Activated CD8-positive, alpha-beta memory T cell treated with anti-CD3 and anti-CD28 coated beads, Interleukin-2, amount 50 U/mL, for 1 hour (primary cell): ENCODE data around the gene IVNS1ABP.
"Not testable (repeated sequence)": the region's sequence is repeated elsewhere in the genome, so short reads cannot be mapped to it uniquely, and the experiment has no call there.

Experiments used
- DNase-seq: peaks from one replicate; pipeline ENCODE4 v3.0.0-alpha.2; 2020; ENCODE audit errors: extremely low read depth

Gene IVNS1ABP

DNA sequence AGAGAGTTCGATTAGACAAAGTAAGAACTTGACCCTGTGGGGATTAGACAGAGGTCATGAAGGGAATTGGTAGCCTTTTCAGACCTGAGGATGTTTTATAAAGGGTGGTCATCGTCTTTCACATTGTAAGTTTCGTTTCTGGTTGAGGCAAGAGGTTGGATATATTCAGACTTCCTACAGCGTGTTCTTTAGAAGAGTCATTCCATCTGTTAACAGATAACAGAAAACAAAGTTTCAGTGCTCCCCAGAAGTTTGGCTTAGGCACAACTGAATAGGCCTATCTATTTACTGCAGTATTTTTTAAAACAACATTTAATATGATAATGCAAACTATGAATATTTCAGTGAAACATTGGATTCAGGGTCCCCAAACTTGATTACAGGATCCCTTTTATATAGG is 17.1 kb upstream of the IVNS1ABP start:
- no peak for DNase-seq

DNA sequence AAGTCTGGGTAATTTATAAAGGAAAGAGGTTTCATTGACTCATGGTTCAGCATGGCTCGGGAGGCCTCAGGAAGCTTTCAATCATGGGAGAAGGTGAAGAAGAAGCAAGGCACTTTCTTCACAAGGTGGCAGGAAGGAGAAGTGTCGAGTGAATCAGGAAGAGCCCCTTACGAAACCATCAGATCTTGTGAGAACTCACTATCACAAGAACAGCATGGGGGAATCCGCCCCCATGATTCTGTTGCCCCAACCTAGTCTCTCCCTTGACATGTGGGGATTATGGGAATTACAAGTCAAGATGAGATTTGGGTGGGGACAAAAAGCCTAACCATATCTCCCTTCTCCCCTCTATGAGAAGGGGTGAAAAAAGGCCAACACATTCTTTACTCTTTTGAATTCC is 11.2 kb upstream of the IVNS1ABP start:
- no peak for DNase-seq

DNA sequence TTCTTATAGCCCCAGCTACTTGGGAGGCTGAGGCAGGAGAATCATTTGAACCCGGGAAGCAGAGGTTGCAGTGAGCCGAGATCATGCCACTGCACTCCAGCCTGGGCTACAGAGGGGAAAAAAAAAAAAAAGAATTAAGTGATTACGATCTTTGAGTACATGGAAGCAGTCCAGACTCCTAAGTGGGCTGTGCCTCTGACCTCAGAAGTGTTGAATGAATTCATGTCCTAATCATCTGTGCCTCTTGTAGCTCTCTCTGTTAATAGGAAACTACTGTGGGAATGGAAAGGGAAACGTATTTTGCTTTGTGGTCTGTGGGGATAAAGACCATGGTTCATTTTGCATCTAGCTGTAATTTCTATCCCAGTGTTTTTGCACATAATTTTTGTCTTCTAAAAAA is 8.4 kb upstream of the IVNS1ABP start:
- DNase-seq = no peak

DNA sequence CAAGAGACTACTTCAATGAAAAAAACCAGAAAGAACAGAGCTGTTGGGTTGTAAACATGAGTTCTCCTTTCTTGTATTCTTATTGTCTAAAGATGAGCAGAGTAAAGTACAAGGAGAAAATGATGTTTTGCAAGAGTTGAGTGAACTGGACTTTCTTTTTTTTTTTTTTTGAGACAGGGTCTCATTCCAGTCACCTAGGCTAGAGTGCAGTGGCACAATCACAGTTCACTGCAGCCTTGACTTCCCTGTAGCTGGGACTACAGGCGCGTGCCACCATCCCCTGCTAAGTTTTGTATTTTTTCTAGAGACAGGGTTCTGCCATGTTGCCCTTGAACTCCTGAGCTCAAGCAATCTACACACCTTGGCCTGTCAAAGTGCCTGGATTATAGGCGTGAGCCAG is 7.1 kb upstream of the IVNS1ABP start:
- DNase-seq = no peak

DNA sequence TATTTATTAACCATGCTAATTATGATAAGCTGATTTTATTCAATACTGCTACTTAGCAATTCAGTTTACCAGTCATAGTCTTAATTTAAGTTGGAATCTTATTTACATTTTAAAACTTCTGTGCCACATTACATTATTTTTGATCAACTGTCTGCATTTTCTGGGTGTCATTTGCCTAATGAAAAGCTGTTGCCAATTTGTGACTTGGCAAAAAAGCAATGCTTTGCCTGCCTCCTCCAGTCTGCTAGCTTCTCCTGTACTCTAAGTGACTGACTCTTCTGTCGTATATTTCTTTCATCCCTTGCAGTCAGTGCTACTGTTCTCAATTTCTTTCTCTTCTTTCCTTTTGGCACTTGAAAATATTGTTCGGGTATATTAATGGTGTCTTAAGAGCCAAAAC is 5.6 kb upstream of the IVNS1ABP start:
- no peak for DNase-seq

DNA sequence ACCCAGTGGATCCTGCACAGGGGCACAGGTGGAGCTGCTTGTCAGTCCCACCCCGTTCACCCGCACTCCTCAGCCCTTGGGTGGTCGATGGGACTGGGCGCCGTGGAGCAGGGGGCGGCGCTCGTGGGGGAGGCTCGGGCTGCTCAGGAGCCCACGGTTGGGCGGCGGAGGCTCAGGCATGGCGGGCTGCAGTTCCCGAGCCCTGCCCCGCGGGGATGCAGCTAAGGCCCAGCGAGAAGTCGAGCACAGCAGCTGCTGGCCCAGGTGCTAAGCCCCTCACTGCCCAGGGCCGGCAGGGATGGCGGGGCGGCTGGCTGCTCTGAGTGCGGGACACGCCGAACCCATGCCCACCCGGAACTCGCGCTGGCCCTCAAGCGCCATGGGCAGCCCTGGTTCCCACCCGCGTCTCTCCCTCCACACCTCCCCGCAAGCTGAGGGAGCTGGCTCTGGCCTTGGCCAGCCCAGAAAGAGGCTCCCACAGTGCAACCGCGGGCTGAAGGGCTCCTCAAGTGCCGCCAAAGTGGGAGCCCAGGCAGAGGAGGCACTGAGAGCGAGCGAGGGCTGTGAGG is 4.7 kb upstream of the IVNS1ABP start:
- not testable (repeated sequence) for DNase-seq

DNA sequence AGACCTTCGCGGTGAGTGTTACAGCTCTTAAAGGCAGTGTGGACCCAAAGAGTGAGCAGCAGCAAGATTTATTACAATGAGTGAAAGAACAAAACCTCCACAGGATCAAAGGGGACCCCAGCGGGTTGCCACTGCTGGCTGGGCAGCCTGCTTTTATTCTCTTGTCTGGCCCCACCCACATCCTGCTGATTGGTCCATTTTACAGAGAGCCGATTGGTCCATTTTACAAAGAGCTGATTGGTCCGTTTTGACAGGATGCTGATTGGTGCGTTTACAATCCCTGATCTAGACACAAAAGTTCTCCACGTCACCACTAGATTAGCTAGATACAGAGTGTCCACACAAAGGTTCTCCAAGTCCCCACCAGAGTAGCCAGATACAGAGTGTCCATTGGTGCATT is 4.1 kb upstream of the IVNS1ABP start:
- not testable (repeated sequence) for DNase-seq

DNA sequence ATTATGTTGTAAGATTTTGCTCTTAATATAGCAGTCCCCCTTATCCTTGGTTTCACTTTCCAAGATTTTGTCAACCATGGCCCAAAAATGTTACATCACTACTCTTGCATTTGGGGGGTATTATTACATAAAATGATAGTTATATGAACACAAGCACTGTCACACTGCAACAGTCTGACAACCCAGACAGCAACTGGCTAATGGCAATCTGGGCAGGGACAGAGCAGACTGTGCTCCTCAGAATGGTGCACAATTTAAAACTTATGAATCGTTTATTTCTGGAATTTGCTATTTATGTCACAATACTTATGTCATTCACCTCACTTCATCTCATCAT is 2.1 kb upstream of the IVNS1ABP start:
- no peak for DNase-seq

DNA sequence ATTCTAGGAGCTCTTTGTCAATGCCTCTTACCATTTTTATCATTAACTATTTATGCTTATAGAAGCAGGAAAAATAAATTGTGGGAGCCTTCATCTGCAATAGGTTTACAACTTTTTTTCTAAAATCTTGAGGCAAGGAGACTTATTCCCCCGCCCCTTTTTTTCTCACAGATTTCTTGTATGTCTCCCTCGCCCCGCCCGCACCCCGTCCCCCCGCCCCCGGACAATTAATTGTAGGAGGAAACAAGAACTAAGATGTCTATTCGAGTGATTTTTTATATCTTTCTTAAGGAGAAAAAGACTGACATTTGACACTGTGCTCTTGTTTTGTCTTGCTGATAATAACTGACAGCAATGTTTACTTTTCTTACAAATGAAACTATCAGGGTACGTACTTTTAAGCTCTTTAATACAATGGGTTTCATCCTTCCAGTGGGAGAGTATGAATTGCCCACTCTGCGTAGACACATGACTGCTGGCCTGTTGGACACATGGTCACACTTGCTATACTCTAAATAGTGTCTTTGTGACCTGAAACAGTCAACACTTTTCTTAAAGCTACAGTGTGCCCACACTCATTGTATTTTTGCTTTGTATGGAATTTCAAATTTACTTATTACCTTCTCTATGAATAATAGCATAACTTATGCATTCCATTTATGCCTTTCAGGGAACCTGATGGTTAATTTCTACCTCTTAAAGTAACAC is 1.5 kb upstream of the IVNS1ABP start:
- DNase-seq = no peak

DNA sequence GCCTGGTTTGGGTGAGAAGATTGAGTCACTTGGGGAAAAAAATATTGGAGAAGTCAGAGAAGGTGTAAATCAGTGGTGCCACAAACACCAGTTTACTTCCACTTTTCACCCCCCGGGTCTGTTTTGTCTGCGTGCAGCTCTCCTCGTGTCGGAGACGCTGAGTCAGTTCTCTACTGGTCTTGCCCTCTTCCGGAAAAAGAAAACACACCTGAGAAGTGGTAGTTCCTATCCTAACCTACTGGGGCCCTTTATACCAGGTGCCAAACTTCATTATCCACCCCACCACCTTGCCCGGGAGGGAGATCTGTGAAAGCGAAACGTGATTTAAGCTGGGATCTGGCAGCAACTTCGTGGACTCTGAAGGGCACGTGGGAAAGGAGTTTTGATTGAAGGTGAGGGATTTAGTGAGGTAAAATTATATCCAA is 855 bp upstream of the IVNS1ABP start:
- DNase-seq = peak; percentile 81

DNA sequence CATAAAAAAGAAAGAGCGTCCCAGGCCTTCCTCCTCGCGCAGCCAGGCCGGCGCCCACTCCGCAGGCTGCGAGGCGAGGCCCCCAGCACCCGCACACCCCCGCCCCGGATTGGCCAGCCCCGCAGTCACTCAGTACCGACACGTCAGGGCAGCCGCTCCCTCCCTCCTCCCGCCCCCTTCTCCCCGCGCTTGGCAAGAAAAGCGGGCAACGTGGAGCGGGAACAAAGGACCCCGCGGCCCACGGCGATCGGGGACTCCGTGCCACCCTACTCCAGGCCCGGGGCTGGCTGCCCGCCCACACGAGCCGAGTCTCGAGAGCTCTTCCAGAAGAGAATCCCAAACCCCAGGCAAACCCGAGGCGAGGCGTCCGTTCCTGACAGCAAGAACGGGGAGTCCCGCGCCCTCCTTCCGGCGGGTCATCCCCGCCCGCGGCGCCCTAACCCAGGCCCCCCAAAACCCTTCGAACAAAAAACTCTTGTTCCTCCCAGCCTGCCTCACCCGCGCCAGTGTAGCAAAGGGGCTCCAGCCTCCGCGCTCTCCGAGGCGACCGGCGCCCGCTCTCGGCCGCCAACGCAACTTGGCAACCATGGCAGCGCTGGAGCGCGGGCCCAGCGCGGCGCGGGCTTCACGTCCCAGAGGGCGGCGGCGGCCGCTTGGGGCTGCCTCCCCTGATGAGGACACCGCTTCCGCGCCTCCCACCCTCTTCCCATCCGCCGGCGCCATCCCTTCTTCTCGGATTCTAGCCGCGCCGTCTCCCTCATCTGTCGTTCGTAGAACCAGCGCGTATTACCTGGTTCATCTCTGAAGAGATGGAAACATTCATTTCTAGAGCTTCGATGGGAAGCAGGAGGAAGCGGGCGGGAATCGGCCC is 645 bp downstream of the IVNS1ABP start:
- DNase-seq = peak; percentile 71

DNA sequence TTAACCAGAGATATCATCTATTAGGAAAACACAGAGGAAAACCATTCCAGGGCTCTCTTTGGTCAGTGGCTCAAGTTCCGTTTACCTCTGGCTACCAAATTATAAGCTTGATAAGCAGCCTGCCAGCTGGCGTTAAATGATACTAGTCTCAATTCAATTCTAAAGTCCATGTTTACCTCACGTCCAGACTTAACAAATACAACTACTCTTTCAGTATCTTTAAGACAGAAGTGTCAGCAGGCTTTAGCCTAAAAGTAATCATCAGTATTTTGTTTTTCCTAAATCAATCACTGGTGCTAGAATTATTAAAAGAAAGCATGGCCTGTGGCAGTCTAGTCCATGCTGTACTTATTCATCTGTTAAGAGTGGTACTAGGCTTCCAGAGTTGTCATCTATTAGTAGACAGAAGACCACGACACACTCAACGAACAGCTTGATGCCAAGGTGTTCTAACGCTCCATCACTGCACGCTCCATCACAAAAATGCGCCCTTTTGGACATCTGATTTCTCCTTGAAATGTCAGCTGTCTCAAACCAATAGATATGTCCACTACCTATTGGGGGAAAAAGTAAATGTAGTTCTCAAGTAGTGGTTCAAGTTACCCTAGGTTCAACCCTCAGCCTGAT is 1.5 kb downstream of the IVNS1ABP start:
- no peak for DNase-seq

DNA sequence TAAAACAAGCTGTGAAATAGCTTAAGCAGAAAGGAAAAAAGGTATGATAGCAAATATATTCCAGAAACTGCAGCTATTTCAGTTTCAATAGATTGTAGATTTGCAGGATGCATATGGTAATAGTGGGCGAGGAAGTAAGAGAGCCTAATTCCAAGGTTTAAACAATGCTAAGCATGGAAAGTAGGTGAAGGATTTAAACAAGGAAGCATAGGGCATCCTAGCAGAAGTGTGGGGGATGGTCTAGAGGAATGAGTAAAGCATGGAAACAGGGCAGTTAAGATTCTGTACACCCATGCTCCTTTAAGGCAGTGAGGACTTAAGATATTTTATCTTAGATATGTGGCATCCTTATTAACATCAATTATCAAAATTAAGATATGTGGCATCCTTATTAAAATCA is 2.6 kb downstream of the IVNS1ABP start:
- no peak for DNase-seq

DNA sequence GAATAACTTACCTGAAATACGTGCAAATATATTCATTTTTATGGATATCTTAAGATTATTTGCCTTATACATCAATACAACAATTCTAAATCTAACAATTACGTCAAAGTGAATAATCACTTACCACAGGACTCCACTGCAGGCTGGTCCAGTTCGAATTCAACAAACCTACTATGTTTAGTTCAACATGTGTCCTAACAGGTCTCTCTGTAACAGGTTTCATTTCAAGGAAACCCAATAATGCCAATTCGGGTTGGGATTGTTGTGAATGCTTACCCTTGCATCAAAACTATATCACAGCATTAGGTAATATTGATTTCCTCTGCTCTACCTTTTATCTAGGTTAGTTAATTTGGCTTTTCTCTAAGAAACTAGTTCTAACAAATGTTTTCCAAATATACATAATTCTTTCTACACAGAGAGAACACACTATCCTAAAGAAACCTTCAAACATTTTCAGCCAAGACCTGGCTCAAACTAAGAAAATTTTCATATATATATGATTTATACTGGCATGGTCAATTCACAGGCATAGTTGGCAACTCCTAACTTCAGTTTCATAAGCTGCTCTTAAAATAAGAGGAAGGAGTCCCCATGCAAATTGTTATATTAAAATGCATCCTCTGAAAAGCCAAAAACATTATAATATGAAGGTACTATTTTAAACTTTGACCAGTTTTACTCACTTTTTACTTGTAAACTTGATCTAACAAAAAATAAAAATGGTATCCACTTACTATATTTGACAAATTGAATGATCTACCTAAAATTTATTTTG is 4.5 kb downstream of the IVNS1ABP start:
- no peak for DNase-seq

DNA sequence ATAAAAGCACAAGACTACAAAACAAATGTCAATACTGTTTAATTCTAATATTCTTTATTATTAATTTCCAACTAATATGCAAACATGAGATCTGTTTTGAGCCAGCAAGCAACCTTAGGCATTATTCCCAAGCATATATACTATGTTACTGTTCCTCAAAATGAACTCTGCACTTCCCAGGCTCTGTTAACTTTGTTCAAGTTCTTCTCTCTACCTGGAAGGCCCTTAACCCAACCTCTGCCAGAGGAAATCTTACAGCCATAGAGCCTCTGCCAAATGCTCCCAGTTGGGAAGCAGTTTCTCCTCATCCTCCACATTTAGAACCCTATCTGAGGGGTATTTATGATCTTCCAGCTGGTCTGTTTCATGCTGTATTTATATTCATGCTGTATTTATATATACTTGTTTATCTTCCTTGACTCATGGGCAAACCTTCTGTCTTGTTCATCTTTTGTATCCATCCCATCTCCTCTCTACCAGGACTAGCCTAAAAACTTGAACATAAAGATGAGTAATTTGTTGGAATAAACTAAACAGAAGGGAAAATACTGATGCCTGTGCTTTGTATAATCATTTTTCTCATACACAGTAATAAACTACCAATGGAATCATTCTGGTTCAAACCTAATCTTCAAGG is 5.3 kb downstream of the IVNS1ABP start:
- DNase-seq = no peak

DNA sequence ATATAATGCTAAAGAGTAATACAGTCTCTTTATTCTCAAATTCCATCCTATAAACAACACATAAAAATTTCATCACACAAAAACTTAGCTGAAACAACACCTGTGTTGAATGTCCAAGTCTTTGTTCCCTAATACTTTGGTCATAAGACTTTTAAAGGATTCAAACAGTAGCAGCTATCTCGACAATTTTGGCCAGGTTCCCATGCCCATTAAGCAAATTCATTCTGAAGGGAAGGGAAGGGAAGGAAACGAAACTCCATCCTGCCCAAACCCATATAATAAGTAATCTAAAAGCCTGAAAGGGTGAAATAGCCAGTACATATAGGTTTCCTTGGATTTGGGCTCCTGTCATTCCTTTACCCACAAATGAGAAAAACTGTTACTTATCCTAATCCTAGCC is 7.5 kb downstream of the IVNS1ABP start:
- no peak for DNase-seq

DNA sequence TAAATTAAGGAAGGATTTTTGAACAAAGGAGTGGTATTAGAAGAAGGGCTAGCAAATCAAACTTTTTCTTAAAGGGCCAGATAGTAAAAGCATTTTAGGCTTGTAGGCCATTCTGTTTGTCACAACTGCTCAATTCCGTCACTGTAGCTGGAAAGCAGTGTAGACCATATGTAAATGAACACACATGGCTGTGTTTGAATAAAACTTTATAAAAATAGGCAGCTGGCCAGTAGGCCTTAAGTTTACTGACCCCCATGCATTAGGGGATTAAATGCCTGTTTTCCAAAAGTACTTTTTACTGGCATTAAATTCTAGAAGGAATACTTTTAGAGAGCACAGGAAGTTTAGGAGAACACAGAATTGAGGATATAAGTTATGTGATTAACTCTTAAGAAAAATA is 8.9 kb downstream of the IVNS1ABP start:
- no peak for DNase-seq

DNA sequence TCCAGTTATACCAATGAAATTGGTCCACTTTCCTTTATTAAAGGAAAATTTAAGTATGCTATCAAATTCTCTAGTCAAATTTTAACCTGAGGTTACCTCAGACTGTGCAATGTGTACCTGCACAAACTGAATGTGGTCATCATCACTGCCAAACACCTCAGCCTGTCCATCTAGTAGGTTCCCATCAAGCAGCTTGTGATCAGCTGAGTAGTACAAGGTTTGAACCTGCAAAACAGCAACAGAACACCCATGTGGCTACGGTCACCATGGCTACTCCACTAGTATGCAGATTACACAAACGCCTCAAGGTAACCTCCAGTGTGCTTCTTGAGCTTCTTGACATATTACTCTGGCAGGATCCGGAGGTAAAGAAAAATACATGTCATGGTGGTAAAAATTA is 11.6 kb downstream of the IVNS1ABP start:
- DNase-seq = no peak

DNA sequence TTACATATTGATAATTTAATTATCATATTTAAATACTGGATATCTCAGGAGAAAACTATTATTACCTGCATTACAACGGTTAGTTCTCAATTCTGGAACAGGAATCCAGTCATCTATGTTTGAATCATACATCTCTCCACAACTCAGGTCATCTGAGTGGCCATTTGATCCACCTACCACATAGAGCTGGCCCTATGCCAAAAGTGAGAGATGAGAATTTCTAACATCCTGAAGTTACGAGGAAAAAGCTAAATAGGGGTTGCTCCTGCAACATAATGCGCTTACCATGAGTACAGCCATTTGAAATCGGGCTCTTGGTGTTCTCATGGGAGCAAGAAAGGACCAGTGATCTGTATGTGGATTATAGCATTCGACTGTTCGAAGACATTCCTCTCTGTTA is 16.9 kb downstream of the IVNS1ABP start:
- no peak for DNase-seq

DNA sequence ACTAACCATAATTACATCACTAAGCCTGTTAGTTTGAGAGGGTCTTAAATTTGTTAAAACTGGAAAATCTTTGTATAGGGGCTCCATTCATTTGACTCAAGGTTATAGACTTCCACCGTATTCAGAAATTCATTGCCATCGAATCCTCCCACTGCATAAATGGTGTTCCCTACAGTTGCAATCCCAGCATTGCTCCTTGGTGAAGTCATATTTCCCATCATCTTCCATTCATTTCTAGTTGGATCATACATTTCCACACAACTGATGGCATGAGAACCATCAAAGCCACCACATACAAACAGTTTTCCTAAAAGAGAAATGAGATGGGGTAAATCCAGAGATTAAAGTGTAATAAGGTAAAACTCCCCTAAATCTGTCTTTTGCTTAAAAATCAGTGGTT is 19.1 kb downstream of the IVNS1ABP start:
- DNase-seq = no peak

DNA sequence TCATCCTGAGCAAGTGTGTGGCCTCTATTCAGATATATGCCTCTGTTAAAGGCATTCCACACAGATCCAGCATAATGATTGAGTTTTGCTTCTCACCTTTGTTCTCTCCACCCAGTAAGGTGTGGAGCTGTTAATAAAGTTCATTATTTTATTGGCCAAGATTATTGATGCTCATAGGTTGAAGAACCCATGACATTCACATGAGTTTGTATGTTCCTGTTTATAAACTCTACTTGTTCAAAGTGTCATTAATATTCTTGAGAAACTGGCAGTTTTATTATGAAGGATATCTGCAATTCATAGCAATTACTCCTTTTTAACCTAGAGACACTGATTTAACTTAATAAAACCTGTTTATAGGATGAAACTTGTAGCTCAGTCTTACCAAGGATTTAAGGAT is 22.0 kb downstream of the IVNS1ABP start:
- DNase-seq = no peak
